Heart left ventricle (tissue), 16 donors: ENCODE measurements around the gene ACSS3. TPM values are rescaled to one million over a fixed set of nuclear protein-coding genes. Genes with fewer than 3 reads are reported as not detected.
A peak's percentile ranks its signal among the peaks of the same experiment; 100 is the strongest.
"Not testable (repeated sequence)": the region's sequence is repeated elsewhere in the genome, so short reads cannot be mapped to it uniquely, and the experiment has no call there.

Experiments
- ATAC-seq, 4 donors: fragments of 200-7000 bp; cut with Tn5 transposase; one replicate each; pipeline ENCODE4 v1.9.1; 2020 to 2022; ENCODE audit warnings: moderate library complexity in 4 of 4, mild to moderate bottlenecking in 3 of 4, moderate number of reproducible peaks in 1 of 4
- DNase-seq, 5 donors: peaks; one replicate each; pipeline ENCODE4 v3.0.0-alpha.2; 2020
- H3K27ac ChIP-seq, 12 donors: fragments of 200-600 bp; sonication (generic) in 4 of 12; one replicate each; pipeline versions ENCODE4 v1.5.0 to v1.8.0; 2016 to 2022; ENCODE audit warnings: mild to moderate bottlenecking in 2 of 12
- H3K27me3 ChIP-seq, 9 donors: fragments of 200-600 bp; sonication (generic) in 2 of 9; one replicate each; pipeline versions ENCODE4 v1.5.1 to v1.8.0; 2016 to 2022; ENCODE audit warnings: mild to moderate bottlenecking in 3 of 9
- H3K36me3 ChIP-seq, 9 donors: fragments of 200-600 bp; sonication (generic) in 2 of 9; one replicate each; pipeline versions ENCODE4 v1.5.0 to v1.8.0; 2018 to 2022; ENCODE audit warnings: mild to moderate bottlenecking in 2 of 9
- H3K4me1 ChIP-seq, 12 donors: fragments of 200-600 bp; sonication (generic) in 4 of 12; one replicate each; pipeline versions ENCODE4 v1.5.0 to v1.8.0; 2016 to 2022; ENCODE audit warnings: mild to moderate bottlenecking in 3 of 12
- H3K4me3 ChIP-seq, 12 donors: fragments of 200-600 bp; sonication (generic) in 4 of 12; one replicate each; pipeline versions ENCODE4 v1.5.0 to v1.8.0; 2017 to 2022; ENCODE audit warnings: mild to moderate bottlenecking in 9 of 12, moderate library complexity in 4 of 12
- H3K9me3 ChIP-seq, 12 donors: fragments of 200-600 bp; sonication (generic) in 4 of 12; one replicate each; pipeline versions ENCODE4 v1.5.0 to v1.8.0; 2016 to 2022; ENCODE audit warnings: mild to moderate bottlenecking in 1 of 12
- CTCF ChIP-seq, 12 donors: fragments of 200-600 bp; sonication (generic) in 4 of 12; IDR thresholded peaks; one replicate each; pipeline versions ENCODE4 v1.5.0 to v1.8.0; 2018 to 2022; ENCODE audit warnings: antibody characterized with exemption in 12 of 12, mild to moderate bottlenecking in 5 of 12
- POLR2A ChIP-seq, 2 donors: fragments of 450-650 bp; IDR thresholded peaks; one replicate each; pipeline ENCODE4 v1.6.1; 2017; ENCODE audit warnings: antibody characterized with exemption in 2 of 2, mild to moderate bottlenecking in 2 of 2, moderate library complexity in 2 of 2
- WGBS, 4 donors: extraction: QIAGEN DNeasy Blood & Tissue Kit in 2 of 4; methylation state at CpG; one replicate each; pipeline versions ENCODE4 v1.1.5 to v1.1.7; 2013 to 2018; 5-methylcytosine and 5-hydroxymethylcytosine counted together
- intact Hi-C, 10 donors: fragments of 100-400 bp; cut with DNase I; formaldehyde crosslinking; loops; one replicate each; pipeline versions ENCODE4 v1.11.1 to v1.14.2; 2022
- polyA plus RNA-seq, 2 donors: library from polyadenylated mRNA; stranded (reverse); fragments of 200-250 nt; gene quantifications; one replicate each; pipeline ENCODE4 v1.2.3, GENCODE V29; 2013
- total RNA-seq, 9 donors: library from RNA; depleted of rRNA in 2 of 9; stranded (reverse); fragments of >200 nt in 2 of 9; fragmentation: NEBNext Ultra II Directional in 3 of 9; extraction: Animal tissue kit (Norgen Biotek cat#: 25700) in 3 of 9; gene quantifications; one replicate each; pipeline versions ENCODE4 v1.1.0 to v1.2.4, GENCODE V29; 2016 to 2023
- donor health status: ischemic (EF 13 %, LVEDD 7.1; RV severe dilation, severe dysfunction).
- donor health status: healthy with polysubstance abuse.
- donor health status: DM: no; HTN: yes; CAD: no.
- donor health status: DM: no; HTN: no; CAD: no.
- donor health status: ischemic (EF 25% LVEDD 6.9; RV normal size, moderate dysfunction).
- donor health status: ischemic (EF 25% LVEDD 5.7; RV mildly dilated, moderate dysfunction).
- donor health status: healthy.
- donor health status: DM: yes; HTN: yes; CAD: no.
- donor health status: ischemic (EF 35%, LVEDD 5.7; RV mildly dilated, moderate dysfunction).
- donor health status: nonischemic (EF 11% LVEDD 7.7; RV severe dilation, severe dysfunction).
- donor health status: DM: yes; HTN: yes; CAD: no.
- donor health status: PGD.
- donor health status: ischemic (EF 29% LVEDD 5.4; RV normal size, mild dysfunction).
- donor health status: nonischemic (EF 23%, LVEDD 6.1; RV moderate dilation, normal function).

ACSS3 gene
- total and polyA plus RNA-seq, 11 donors, result 8.6 to 36.0 (median 27.5) TPM

GRCh38 chr12:81207664-81208063 lies 129.8 kb downstream of the ACSS3 start:
- no peak overlapping the region for H3K27ac ChIP-seq
- no peaks in the 10 kb centered on the region for H3K9me3 ChIP-seq
- TF ChIP-seq POLR2A (IDR thresholded peaks at IDR 0.05) (no peak), CTCF (IDR thresholded peaks at IDR 0.05) (no peak)
- 65 to 79% (median 73%) methylated on average over 4 of the region's 4 CpGs for WGBS, 4 donors
- H3K36me3 ChIP-seq, result no peaks in the 10 kb centered on the region
- no peak for ATAC-seq
- no peaks in the 10 kb centered on the region for H3K27me3 ChIP-seq
- intact Hi-C loops, result no loop called here
- H3K4me1 ChIP-seq, result peaks cover 0 to 38% (median 13%) of the 10 kb centered on the region in 12 donors
- DNase-seq, result no peak
- H3K4me3 ChIP-seq, result no peak overlapping the region

- 63 to 72% (median 69%) methylated on average over 9 of the region's 9 CpGs for WGBS, 4 donors
- Histone ChIP-seq H3K27me3 (no peaks in the 10 kb centered on the region), H3K27ac (peak overlapping the region in 3 of 12 donors; percentile 41 to 55 (median 44)), H3K4me3 (no peak overlapping the region), H3K36me3 (no peaks in the 10 kb centered on the region), H3K4me1 (peaks cover 0 to 38% (median 14%) of the 10 kb centered on the region in 12 donors), H3K9me3 (no peaks in the 10 kb centered on the region)
- intact Hi-C loops, result no loop called here
- ATAC-seq (no peak), DNase-seq (no peak)
- no peak for TF ChIP-seq CTCF (IDR thresholded peaks at IDR 0.05)
- no peak for TF ChIP-seq POLR2A (IDR thresholded peaks at IDR 0.05)
Measured at GRCh38 chr12:81208187-81208911, 130.5 kb downstream of the ACSS3 start.

DNA sequence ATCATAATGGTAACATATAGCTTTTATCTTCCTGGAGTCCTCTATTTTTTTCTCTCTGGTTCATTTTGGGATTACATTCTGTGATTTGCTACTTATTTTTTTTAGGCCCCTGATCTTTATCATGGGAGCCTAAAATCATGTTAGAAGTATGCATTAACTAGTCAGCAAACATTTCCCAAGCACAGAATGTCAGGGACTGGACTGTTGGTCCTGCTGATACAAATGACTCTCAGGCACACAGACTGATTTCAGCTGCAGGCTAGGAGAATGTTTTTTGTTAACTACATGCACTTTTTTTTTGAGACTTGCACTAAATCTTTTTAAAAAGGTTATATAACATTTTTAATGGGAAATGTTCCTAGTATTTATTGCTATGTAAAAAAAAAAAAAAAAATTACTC lies 131.1 kb downstream of the ACSS3 start:
- intact Hi-C loops, result no loop called here
- peaks cover 0 to 36% (median 13%) of the 10 kb centered on the region in 12 donors for H3K4me1 ChIP-seq
- TF ChIP-seq POLR2A (IDR thresholded peaks at IDR 0.05) (no peak), CTCF (IDR thresholded peaks at IDR 0.05) (no peak)
- DNase-seq, result no peak
- no peaks in the 10 kb centered on the region for H3K9me3 ChIP-seq
- no peaks in the 10 kb centered on the region for H3K36me3 ChIP-seq
- H3K4me3 ChIP-seq, result no peak overlapping the region
- H3K27me3 ChIP-seq, result no peaks in the 10 kb centered on the region
- peak overlapping the region in 10 of 12 donors; percentile 15 to 70 (median 56) for H3K27ac ChIP-seq
- ATAC-seq, result peak in 1 of 4 donors; percentile 66

DNA sequence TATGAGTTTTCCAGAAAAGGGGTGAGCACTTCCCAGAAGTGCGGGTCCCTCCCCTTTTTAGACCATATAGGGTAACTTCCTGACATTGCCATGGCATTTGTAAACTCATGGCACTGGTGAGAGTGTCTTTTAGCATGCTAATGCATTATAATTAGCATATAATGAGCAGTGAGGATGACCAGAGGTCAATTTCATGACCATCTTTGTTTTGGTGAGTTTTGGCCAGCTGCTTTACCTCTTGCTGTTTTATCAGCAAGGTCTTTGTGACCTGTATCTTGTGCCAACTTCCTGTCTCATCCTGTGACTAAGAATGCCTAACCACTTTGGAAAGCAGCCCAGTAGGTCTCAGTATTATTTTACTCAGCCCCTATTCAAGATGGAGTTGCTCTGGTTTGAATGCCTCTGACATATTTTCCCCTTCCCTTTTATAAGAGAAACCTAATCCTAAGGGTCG lies 131.9 kb downstream of the ACSS3 start:
- peak in 4 of 5 donors; percentile 21 to 57 (median 29) for DNase-seq
- intact Hi-C loops, H3K27me3 ChIP-seq, H3K9me3 ChIP-seq, H3K36me3 ChIP-seq, H3K4me3 ChIP-seq: not testable (repeated sequence)
- H3K4me1 ChIP-seq, result peaks cover 0 to 34% (median 13%) of the 10 kb centered on the region in 12 donors
- ATAC-seq, result peak; percentile 76 to 83 (median 78)
- 48 to 66% (median 62%) methylated on average over 2 of the region's 2 CpGs for WGBS, 4 donors
- peak overlapping the region in 11 of 12 donors; percentile 41 to 70 (median 56) for H3K27ac ChIP-seq
